HG03039 (cell line): ENCODE measurements around the gene PTPA.
A peak's percentile ranks its signal among the peaks of the same experiment; 100 is the strongest.
"Not testable (repeated sequence)": the region's sequence is repeated elsewhere in the genome, so short reads cannot be mapped to it uniquely, and the experiment has no call there.

Experiments used
- ATAC-seq: cut with Tn5 transposase; IDR thresholded peaks from one replicate; pipeline ENCODE4 v1.9.1; 2021; ENCODE audit warnings: mild to moderate bottlenecking, moderate library complexity; ENCODE audit not compliant: unreplicated experiment

Gene PTPA

GRCh38 chr9:129174724-129175514 is 63.7 kb downstream of the PTPA start:
- ATAC-seq: no peak

- ATAC-seq: no peak
Measured at GRCh38 chr9:129175515-129175824, 64.3 kb downstream of the PTPA start.

DNA sequence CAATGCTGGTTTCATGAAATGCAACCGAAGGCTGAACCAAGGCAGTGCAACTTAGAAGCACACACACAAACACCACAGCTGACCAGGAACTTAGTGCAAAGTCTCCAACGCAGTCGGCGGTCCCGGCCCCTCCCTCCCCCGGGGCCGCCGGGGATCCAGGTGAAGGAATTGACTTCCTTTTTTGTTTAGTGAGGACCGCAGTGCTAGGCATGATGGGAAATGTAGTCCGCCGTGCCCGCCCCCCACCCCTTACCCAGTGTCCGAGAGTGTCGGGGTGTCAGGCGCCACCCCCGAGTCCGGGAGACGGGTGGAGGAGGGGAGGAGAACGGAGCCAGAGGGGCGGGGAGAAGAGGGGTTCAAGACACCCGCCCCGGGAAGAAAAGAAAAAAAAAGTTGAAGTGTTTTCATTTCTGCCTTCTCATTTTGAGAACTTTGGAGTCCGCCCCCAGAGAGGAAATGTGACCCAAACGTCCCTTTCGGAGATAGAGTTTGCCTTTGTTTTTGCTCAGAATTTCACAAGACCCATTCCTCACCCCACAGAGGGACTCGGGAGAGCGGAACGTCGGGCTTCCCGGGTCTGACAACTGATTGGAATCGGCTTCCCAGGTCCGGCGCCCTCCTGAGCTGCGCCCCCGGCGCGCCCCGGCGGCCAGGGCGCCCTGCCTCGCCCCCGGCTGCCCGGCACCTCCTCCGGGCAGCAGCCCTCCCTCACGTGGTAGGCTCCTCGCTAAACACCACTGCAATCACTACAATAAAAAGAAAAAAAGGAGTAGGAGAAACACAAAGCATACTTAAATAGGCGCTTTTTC is 64.8 kb downstream of the PTPA start:
- ATAC-seq: no peak

GRCh38 chr9:129176701-129177442 is 65.7 kb downstream of the PTPA start:
- ATAC-seq: peak; percentile 2

DNA sequence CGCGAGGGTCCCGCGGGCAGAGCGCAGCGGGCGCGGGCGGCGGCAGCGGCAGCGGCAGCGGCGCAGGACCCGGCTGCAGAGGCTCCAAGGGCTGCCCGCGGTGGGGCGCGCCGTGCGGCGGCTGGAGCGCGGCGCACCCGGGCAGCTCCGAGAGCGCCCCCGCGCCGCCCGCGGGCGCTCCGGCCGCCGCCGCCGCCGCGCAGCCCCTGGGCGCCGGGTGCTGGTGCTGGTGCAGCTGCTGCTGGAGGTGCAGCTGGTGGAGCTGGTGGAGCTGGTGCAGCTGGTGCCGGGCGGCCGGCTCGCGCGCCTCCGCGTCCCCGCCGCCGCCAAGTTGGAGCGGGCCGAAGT is 66.2 kb downstream of the PTPA start:
- ATAC-seq: peak; percentile 11

DNA sequence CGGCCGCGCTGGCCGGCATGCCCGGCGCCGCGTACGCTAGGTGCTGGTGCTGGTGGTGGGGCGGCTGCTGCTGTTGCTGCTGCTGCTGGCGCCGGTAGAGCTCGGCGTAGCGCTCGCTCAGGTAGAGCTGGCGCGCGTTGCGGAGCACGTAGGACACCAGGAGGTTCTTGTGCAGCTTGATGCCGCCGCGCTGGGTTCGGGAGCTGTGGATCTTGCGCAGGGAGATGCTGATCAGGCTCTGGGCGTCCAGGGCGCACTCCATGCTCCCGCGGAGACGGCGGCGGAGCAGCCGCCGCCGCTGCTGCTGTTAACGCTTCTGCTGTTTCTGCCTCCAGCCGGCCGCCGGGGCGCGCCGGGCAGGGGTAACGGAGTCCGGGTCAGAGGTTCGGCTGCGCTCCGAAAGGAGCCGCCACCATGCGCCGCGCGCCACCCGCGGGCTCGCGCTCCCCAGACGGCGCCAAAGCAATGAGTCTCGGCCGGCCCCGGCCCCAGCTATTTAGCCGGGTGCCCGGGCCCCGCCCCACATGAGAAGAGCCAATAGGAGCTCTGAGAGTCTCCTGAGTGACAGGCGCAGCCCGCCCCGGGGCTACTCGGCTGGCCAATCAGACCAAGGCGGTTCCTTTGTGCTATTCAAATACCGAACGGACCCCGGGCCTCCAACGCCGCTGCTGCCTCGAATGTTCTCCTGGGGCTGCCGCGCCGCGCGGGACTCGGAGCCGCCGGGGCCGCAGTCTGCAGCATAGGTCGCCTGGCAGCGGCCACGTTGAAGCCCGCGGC is 66.8 kb downstream of the PTPA start, which contains the start of gene IER5L:
Gene IER5L, minus strand, starts transcription at position 471 of the 777 bp plus-strand sequence. Its CDS starts 209 bp downstream, at position 262.
- peak; percentile 75 for ATAC-seq

DNA sequence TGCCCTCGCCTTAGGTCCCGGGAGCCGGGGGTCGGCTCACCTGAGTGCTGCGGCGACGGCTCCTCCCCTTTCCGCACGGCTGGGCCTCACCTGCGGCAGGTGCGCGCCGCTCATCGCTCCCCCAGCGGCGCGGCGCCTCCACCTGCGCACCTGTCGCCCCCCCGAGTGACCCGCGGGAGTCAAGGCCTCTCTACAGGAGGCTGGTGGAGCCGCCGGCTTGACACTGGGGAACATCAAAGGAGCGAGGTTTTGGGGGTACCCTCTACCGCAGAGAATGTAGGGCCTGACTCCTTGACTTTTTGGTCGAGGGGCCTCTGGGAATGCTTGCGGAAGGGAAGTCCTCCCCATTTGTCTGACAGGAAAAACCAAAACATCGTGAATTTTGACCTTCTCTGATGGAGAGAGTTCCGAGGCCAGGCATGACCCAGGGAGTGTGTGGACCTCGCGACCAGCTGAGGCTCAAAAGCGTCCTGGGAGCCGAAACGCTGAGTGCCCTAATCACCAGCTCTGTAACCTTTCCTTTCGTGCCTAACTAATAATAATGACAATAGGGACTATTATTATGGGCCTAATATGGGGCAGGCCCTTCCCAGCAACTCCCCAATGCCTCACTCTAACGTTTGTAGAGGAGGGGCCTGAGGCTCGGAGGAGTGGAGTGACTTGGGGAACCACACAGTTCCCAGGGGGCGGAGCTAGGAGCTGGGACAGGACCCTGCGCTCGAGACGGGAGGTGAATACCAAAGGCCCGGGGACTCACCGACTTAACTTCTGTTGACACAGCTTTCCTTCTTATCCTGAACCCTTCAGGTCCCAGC is 67.6 kb downstream of the PTPA start:
- no peak for ATAC-seq

DNA sequence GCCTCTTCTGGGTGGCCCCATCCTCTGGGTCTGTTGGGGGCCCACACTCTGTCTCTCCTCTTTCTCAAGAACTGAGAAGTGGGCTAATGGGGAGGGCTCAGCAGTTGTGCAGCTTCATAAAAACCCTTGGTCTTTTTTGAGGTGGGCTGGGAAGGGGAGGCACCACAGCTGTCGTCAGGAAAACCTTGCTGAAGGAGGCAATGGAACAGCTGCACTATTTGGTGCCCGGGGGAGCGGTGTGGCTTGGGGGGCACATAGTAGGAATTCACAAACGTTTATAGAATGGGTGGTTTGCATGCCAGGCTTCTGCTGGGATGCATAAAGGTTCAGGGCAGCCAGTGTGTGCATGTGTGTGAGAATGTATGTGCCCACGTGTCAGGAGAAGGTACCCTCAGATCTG is 70.0 kb downstream of the PTPA start:
- ATAC-seq: no peak

- no peak for ATAC-seq
Measured at GRCh38 chr9:129182122-129182521, 70.9 kb downstream of the PTPA start.

DNA sequence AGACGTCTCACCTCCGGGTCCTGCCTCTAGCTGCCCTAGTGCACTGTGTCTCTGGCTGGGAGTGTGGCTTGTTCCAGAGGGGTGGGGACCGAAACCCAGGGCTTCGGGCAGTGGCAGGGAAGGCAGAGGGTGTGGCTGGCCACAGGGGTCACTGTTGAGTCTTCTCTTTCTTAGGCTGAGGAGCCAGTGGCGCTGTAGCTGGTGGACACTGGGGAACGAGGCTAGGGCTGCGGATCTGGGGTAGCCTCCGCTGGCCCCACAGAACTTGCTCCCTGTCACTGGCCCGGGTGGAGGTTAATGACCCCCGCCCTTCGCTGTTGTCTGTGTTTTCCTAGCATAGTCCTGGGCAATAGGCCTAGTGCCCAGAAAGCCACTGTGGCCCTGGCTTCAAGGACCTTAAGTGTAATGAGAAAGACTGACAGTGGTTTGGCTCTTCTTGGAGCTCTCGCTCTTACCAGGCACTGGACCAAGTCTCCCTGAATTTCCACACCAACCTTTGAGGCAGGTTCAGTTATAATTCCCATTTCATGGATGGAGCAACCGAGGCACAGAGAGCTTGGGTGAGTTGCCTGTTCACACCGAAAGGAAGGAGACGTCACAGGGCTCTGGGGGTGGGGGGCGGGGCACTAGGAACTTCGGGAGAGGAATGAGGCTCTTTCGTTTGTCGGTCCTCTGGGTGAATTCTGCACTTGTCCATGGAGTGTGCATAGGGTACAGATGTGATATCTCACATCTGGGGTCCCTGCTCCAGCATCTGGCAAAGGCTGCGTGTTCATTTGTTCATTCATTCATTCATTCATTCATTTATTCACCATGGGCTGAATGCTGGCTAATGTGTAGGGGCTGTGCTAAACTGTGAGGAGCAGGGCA is 71.6 kb downstream of the PTPA start:
- ATAC-seq: no peak

GRCh38 chr9:129183495-129184218 is 72.4 kb downstream of the PTPA start:
- no peak for ATAC-seq

DNA sequence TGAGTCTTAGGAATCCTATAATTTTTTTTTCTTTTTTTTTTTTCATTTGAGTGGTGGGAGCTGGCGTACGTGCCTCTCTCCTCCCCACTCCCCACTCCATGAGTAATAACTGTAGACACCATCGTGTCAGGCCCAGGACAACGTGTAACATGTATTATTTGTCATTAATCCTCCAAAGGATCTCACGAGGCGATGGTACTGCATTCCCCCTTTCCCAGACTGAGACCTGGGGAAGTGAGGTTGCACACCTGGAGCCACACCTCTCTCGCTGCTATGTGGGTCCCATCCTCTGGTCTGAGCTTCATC is 73.0 kb downstream of the PTPA start:
- no peak for ATAC-seq

DNA sequence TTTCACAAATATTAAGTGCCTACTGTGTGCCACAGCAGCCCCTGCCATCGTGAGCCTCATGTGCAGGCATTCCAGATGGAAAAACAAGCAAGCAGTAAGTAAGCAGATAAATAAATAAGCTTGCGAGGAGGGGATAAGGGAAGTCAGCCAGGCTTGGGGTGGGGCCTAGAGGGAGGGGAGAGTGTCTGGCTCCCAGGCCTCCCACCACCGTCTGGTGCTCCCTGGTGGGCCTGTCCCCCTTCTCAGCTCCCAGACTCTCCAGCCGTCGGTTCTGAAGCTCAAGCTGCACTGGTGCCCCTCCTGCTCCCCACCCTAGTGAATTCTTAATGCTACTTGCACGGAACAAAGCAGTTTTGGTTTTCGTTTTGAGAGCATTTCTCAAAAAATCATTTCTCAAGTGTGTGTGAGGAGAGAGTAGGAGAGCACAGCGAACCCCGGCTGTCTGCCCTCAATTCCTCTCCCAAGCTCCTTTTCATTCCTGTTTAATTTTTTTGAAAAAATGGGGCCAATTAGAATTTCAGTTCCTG is 73.4 kb downstream of the PTPA start:
- no peak for ATAC-seq

DNA sequence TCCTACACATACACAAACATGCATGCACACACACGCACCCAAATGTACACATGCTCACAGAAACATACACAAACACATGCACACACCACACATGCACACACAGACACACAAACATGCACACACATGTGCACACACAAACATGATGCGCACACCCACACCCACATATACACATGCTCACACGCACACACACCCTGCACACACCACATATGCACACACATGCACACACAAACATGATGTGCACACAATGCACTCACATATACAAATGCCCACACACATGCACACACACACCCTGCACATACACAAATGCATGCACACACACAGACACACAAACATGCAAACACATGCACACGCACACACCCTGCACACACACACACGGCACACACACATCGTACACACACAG is 74.2 kb downstream of the PTPA start:
- no peak for ATAC-seq

- no peak for ATAC-seq
Measured at GRCh38 chr9:129185991-129186390, 74.8 kb downstream of the PTPA start.

DNA sequence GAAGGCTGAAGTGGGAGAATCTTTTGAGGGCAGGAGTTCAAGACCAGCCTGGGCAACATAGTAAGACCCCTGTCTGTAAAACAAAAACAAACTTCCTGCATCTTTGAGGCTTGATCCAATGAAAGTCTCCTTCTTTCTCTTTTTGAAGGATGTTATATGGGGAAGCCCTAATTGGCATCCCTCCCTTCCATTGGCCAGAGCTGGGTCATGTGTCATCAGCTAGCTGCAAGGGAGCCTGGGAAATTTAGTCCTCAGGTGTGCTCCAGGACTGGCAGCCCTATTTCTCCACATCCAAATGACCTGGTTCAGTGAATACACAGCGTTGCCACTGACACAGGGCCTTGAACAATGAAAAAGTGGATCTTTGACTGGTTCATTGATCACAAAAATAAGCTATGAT is 75.8 kb downstream of the PTPA start:
- no peak for ATAC-seq

DNA sequence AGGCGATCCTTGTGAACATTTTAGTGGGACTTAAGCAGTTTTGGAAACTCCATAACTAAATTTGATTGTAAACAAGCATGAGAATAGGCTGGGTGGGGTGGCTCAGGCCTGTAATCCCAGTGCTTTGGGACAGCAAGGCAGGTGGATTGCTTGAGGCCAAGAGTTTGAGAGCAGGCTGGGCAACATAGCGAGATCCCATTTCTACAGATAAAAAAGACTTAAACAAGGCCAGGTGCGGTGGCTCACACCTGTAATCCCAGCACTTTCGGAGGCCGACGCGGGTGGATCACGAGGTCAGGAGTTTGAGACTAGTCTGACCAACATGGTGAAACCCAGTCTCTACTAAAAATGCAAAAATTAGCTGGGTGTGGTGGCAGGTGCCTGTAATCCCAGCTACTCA is 78.8 kb downstream of the PTPA start:
- not testable (repeated sequence) for ATAC-seq

- ATAC-seq: no peak
Measured at GRCh38 chr9:129191234-129191633, 80.0 kb downstream of the PTPA start.
